GM10266 (cell line): ENCODE data around the gene FCRL2.
"Not testable (repeated sequence)": the region's sequence is repeated elsewhere in the genome, so short reads cannot be mapped to it uniquely, and the experiment has no call there.

Experiments used
- DNase-seq: peaks from one replicate; pipeline ENCODE4 v3.0.0; 2012; ENCODE audit errors: extremely low spot score
- CTCF ChIP-seq: IDR thresholded peaks from 2 replicates; pipeline ENCODE4 v1.5.1; 2012; ENCODE audit warnings: mild to moderate bottlenecking, low read depth; ENCODE audit not compliant: control insufficient read depth, insufficient read depth; ENCODE audit errors: missing control alignments

FCRL2 gene

GRCh38 chr1:157758018-157758417, 18.9 kb downstream of the FCRL2 start:
- no peak for TF ChIP-seq CTCF
- DNase-seq, result no peak

GRCh38 chr1:157753611-157754010, 23.3 kb downstream of the FCRL2 start:
- no peak for DNase-seq

GRCh38 chr1:157751283-157751682, 25.6 kb downstream of the FCRL2 start:
- no peak for TF ChIP-seq CTCF
- no peak for DNase-seq

More at GRCh38 chr1:157753611-157754010, 23.3 kb downstream of the FCRL2 start:
- TF ChIP-seq CTCF, result no peak

- no peak for TF ChIP-seq CTCF
- DNase-seq, result no peak
Observed at GRCh38 chr1:157748262-157748817, 28.6 kb downstream of the FCRL2 start.

- TF ChIP-seq CTCF, result no peak
- no peak for DNase-seq
Observed at GRCh38 chr1:157739229-157739901, 37.6 kb downstream of the FCRL2 start.

- not testable (repeated sequence) for DNase-seq
Observed at GRCh38 chr1:157735991-157736390, 40.9 kb downstream of the FCRL2 start.

GRCh38 chr1:157734321-157734720, 42.6 kb downstream of the FCRL2 start:
- no peak for TF ChIP-seq CTCF
- no peak for DNase-seq
